Neuronal stem cell (in vitro differentiated cells): ENCODE data around the gene PRRC2B.

ENCODE experiments used
- DNase-seq: peaks from one replicate; pipeline ENCODE4 v3.0.0-alpha.2; 2013; ENCODE audit warnings: low spot score
- H2AFZ ChIP-seq: one replicate; pipeline ENCODE4 v1.6.1; 2013; ENCODE audit warnings: mild to moderate bottlenecking, low read length, inconsistent platforms
- H2AK5ac ChIP-seq: 2 replicates; pipeline ENCODE4 v1.6.1; 2013; ENCODE audit warnings: low read depth, mild to moderate bottlenecking, inconsistent platforms, low read length, moderate library complexity, mixed read lengths
- H2BK120ac ChIP-seq: 2 replicates; pipeline ENCODE4 v1.6.1; 2013; ENCODE audit warnings: low read depth, mild to moderate bottlenecking, inconsistent platforms, low read length, moderate library complexity, mixed read lengths
- H2BK12ac ChIP-seq: one replicate; pipeline ENCODE4 v1.6.1; 2013; ENCODE audit warnings: low read length, inconsistent platforms
- H2BK15ac ChIP-seq: 2 replicates; pipeline ENCODE4 v1.6.1; 2013; ENCODE audit warnings: mild to moderate bottlenecking, low read length, inconsistent platforms, mixed read lengths
- H2BK5ac ChIP-seq: one replicate; pipeline ENCODE4 v1.6.1; 2013; ENCODE audit warnings: inconsistent platforms, mild to moderate bottlenecking, low read length, moderate library complexity
- H3K14ac ChIP-seq: one replicate; pipeline ENCODE4 v1.6.1; 2013; ENCODE audit warnings: low read length, inconsistent platforms
- H3K18ac ChIP-seq: 2 replicates; pipeline ENCODE4 v1.6.1; 2013; ENCODE audit warnings: low read length, inconsistent platforms
- H3K23ac ChIP-seq: 2 replicates; pipeline ENCODE4 v1.6.1; 2013; ENCODE audit warnings: low read depth, mild to moderate bottlenecking, mixed read lengths, low read length, inconsistent platforms; ENCODE audit not compliant: poor library complexity
- H3K27ac ChIP-seq: replicated peaks from 3 replicates; pipeline ENCODE4 v1.5.1; 2013; ENCODE audit warnings: low read length, inconsistent platforms
- H3K27me3 ChIP-seq, 3 experiments: 2 replicates each; pipeline ENCODE4 v1.6.1; 2013; ENCODE audit warnings: low read length in 3 of 3, mild to moderate bottlenecking in 2 of 3, inconsistent platforms in 1 of 3, low read depth in 1 of 3, mixed read lengths in 1 of 3, moderate library complexity in 1 of 3; ENCODE audit not compliant: control insufficient read depth in 3 of 3, insufficient read depth in 3 of 3
- H3K36me3 ChIP-seq, 2 donors: replicated peaks in 1 of 2; 2 replicates each; pipeline ENCODE4 v1.6.1; 2013; ENCODE audit warnings: low read length in 2 of 2; ENCODE audit not compliant: control insufficient read depth in 2 of 2, insufficient read depth in 2 of 2
- H3K4ac ChIP-seq: 2 replicates; pipeline ENCODE4 v1.6.1; 2013; ENCODE audit warnings: inconsistent platforms, mild to moderate bottlenecking, low read length, moderate library complexity
- H3K4me1 ChIP-seq, 2 donors: 1 replicate in 1 of 2; 2 replicates in 1 of 2; pipeline ENCODE4 v1.6.1; 2013; ENCODE audit warnings: low read length in 2 of 2, low read depth in 1 of 2; ENCODE audit not compliant: control insufficient read depth in 2 of 2, insufficient read depth in 1 of 2
- H3K4me2 ChIP-seq: one replicate; pipeline ENCODE4 v1.6.1; 2013; ENCODE audit warnings: mild to moderate bottlenecking, low read length, inconsistent platforms; ENCODE audit not compliant: insufficient read depth, poor library complexity, severe bottlenecking
- H3K4me3 ChIP-seq, 2 donors: 2 replicates each; pipeline ENCODE4 v1.5.1; 2013; ENCODE audit warnings: low read length in 2 of 2, mild to moderate bottlenecking in 2 of 2, inconsistent platforms in 1 of 2, moderate library complexity in 1 of 2
- H3K79me1 ChIP-seq: one replicate; pipeline ENCODE4 v1.6.1; 2013; ENCODE audit warnings: low read depth, mild to moderate bottlenecking, inconsistent platforms, low read length, moderate library complexity
- H3K9ac ChIP-seq: one replicate; pipeline ENCODE4 v1.6.1; 2013; ENCODE audit warnings: mild to moderate bottlenecking, low read depth, low read length, inconsistent platforms; ENCODE audit not compliant: poor library complexity
- H3K9me3 ChIP-seq, 2 donors: replicated peaks in 1 of 2; 2 replicates each; pipeline versions ENCODE3 to v1.6.1; 2013; ENCODE audit warnings: low read length in 2 of 2, mild to moderate bottlenecking in 2 of 2, inconsistent platforms in 1 of 2, low read depth in 1 of 2, mixed read lengths in 1 of 2, moderate library complexity in 1 of 2; ENCODE audit not compliant: control insufficient read depth in 2 of 2, insufficient read depth in 1 of 2
- H4K8ac ChIP-seq: one replicate; pipeline ENCODE4 v1.6.1; 2013; ENCODE audit warnings: low read depth, mild to moderate bottlenecking, inconsistent platforms, low read length, moderate library complexity
- H4K91ac ChIP-seq: one replicate; pipeline ENCODE4 v1.6.1; 2013; ENCODE audit warnings: low read length, low read depth, mild to moderate bottlenecking, inconsistent platforms; ENCODE audit not compliant: poor library complexity
- WGBS, 2 donors: extraction: QIAGEN DNeasy Blood & Tissue Kit; methylation state at CpG; one replicate each; pipeline ENCODE4 v1.1.7; 2013; ENCODE audit warnings: missing lambda C conversion rate in 2 of 2, mixed read lengths in 1 of 2; ENCODE audit not compliant: insufficient read length in 2 of 2, insufficient replicate concordance in 1 of 2; ENCODE audit errors: extremely low coverage in 2 of 2; 5-methylcytosine and 5-hydroxymethylcytosine counted together

The PRRC2B gene

DNA sequence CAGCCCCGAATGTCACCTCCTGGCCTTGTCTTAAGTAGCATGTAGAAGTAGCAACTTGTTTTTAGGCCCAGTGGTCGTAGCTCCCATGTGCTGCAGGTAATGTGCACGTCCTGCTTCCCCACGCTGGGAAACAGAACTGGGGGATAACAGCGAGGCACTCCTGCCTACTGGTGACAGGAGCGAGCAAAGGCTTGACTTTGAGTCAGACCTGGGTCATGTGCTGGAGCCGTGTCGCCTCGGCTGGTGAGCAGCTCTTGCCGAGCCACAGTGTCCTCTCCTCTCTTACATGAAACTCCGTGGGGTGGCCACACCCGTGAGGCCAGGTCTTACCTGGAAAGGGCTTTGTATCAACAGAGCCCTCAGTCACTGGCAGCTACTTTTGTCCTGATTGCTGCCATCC, 91.3 kb downstream of the PRRC2B start:
- Histone ChIP-seq H3K79me1 (peaks cover 22% of the 10 kb centered on the region), H3K36me3 (peaks cover 91 to 99% of the 10 kb centered on the region in 2 donors), H3K14ac (no peak overlapping the region), H2AFZ (no peak overlapping the region), H3K4ac (no peak overlapping the region), H3K9me3 (no peaks in the 10 kb centered on the region), H4K8ac (no peak overlapping the region), H2BK12ac (no peak overlapping the region), H3K4me3 (no peak overlapping the region), H2BK5ac (no peak overlapping the region), H3K4me1 (no peaks in the 10 kb centered on the region), H2BK15ac (no peak overlapping the region), H3K4me2 (no peak overlapping the region), H4K91ac (no peak overlapping the region), H2BK120ac (no peak overlapping the region), H3K23ac (no peak overlapping the region), H3K9ac (peak overlapping the region; percentile 39), H3K27ac (no peak overlapping the region), H2AK5ac (no peak overlapping the region), H3K18ac (no peak overlapping the region), H3K27me3 (no peaks in the 10 kb centered on the region)
- no peak for DNase-seq
- WGBS, 2 donors: no CpG with 5 or more reads among the region's 12 CpGs

DNA sequence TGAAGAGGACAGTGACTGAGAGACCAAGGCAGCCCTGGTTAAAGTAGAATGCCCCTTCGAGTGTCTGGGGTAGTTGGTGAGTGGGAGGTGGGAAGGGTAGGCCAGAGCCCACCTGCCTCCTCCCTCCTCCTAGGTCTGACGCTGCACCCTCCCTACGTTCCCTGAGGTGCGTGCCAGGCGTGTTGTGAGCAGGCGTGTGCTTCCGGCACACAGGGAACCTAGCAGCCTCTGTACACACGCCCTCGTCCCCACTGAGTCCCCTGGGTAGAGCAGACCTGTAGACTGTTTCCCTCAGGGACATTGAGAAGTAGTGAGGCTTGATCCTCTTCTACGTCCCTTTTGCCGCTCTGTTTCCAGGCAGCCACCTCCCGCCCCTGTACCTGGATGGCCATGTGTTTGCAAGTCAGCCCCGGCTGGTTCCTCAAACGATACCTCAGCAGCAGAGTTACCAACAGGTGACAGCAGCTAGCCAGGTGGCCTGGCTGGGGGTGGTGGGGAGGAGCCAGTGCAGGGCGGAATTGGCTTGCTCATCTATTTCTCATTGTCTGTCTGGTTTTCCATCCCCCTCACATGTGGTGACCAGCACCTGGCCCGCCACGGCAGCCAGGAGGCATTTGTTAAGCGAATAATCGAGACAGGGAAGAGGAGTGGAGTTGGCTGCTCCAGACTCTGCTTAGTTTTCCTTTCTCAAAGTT, 92.0 kb downstream of the PRRC2B start:
- no CpG with 5 or more reads among the region's 19 CpGs for WGBS, 2 donors
- Histone ChIP-seq H2BK15ac (no peak overlapping the region), H3K9ac (peak overlapping the region; percentile 1), H2BK12ac (no peak overlapping the region), H3K4me2 (no peak overlapping the region), H3K27ac (no peak overlapping the region), H3K36me3 (peaks cover 91 to 99% of the 10 kb centered on the region in 2 donors), H3K14ac (peak overlapping the region; percentile 49), H2AK5ac (no peak overlapping the region), H2AFZ (no peak overlapping the region), H2BK120ac (no peak overlapping the region), H3K23ac (peak overlapping the region; percentile 52), H3K4ac (no peak overlapping the region), H3K79me1 (peaks cover 22% of the 10 kb centered on the region), H4K91ac (no peak overlapping the region), H3K9me3 (no peaks in the 10 kb centered on the region), H2BK5ac (no peak overlapping the region), H4K8ac (no peak overlapping the region), H3K4me3 (no peak overlapping the region), H3K18ac (no peak overlapping the region), H3K4me1 (no peaks in the 10 kb centered on the region), H3K27me3 (no peaks in the 10 kb centered on the region)
- no peak for DNase-seq

DNA sequence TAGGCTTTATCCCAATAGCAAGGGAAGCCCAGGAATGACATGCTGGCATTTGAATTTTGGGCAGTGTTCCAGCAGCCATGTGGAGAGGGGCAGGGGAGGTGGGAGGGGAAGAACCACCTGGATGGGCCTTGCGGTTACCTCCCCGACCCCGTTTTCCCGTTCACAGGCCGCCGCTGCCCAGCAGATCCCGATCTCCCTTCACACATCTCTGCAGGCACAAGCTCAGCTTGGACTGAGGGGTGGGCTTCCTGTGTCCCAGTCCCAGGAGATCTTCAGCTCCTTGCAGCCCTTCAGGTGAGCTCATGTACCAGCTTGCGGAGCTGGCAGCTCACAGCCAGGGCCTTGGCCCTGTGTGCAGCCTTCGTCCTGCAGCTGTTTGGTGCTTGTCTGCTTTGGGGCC, 93.1 kb downstream of the PRRC2B start:
- Histone ChIP-seq H3K9ac (no peak overlapping the region), H2AFZ (no peak overlapping the region), H2BK12ac (no peak overlapping the region), H2BK5ac (no peak overlapping the region), H3K4me3 (no peak overlapping the region), H3K4ac (no peak overlapping the region), H3K14ac (no peak overlapping the region), H3K4me2 (no peak overlapping the region), H2AK5ac (no peak overlapping the region), H4K8ac (no peak overlapping the region), H3K4me1 (no peaks in the 10 kb centered on the region), H3K36me3 (peaks cover 95 to 100% of the 10 kb centered on the region in 2 donors), H3K23ac (no peak overlapping the region), H4K91ac (no peak overlapping the region), H3K27ac (no peak overlapping the region), H3K79me1 (peaks cover 18% of the 10 kb centered on the region), H2BK120ac (no peak overlapping the region), H3K18ac (no peak overlapping the region), H3K27me3 (no peaks in the 10 kb centered on the region), H2BK15ac (no peak overlapping the region), H3K9me3 (no peaks in the 10 kb centered on the region)
- no peak for DNase-seq
- WGBS, 2 donors: no CpG with 5 or more reads among the region's 9 CpGs

DNA sequence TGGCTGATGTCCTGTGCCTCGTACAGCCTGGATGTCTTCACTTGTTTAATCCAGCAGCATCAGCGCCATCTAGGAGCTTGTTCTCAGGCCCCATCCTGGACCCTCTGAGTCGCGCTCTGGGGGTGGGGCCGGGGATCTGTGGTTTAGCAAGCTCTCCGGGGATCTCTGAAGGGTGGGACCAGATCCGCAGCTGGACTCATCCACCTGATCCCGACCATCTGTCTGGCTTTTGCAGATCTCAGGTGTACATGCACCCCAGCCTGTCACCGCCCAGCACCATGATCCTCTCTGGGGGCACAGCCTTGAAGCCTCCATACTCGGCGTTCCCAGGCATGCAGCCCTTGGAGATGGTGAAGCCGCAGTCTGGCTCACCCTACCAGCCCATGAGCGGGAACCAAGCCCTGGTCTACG, 93.7 kb downstream of the PRRC2B start:
- H4K8ac ChIP-seq: no peak overlapping the region
- no peak overlapping the region for H3K23ac ChIP-seq
- no peak overlapping the region for H2BK120ac ChIP-seq
- H2BK5ac ChIP-seq: no peak overlapping the region
- peaks cover 95 to 100% of the 10 kb centered on the region in 2 donors for H3K36me3 ChIP-seq
- H2AFZ ChIP-seq: no peak overlapping the region
- WGBS, 2 donors: no CpG with 5 or more reads among the region's 14 CpGs
- no peak overlapping the region for H3K18ac ChIP-seq
- no peaks in the 10 kb centered on the region for H3K27me3 ChIP-seq
- H3K4me2 ChIP-seq: no peak overlapping the region
- no peak overlapping the region for H2BK12ac ChIP-seq
- no peak overlapping the region for H2AK5ac ChIP-seq
- H3K9ac ChIP-seq: no peak overlapping the region
- H3K4me3 ChIP-seq: no peak overlapping the region
- H3K79me1 ChIP-seq: peaks cover 16% of the 10 kb centered on the region
- no peak overlapping the region for H3K27ac ChIP-seq
- no peak for DNase-seq
- H4K91ac ChIP-seq: no peak overlapping the region
- H2BK15ac ChIP-seq: no peak overlapping the region
- no peaks in the 10 kb centered on the region for H3K4me1 ChIP-seq
- no peak overlapping the region for H3K4ac ChIP-seq
- no peaks in the 10 kb centered on the region for H3K9me3 ChIP-seq
- no peak overlapping the region for H3K14ac ChIP-seq
